Activated naive CD8-positive, alpha-beta T cell treated with anti-CD3 and anti-CD28 coated beads, Interleukin-2, amount 50 U/mL, for 24 hours (primary cell): ENCODE measurements around the gene HUS1B.

Experiments used
- ATAC-seq: fragments of 150-1000 bp; cut with Tn5 transposase; one replicate; pipeline ENCODE4 v1.10.0; 2021
- DNase-seq: peaks from one replicate; pipeline ENCODE4 v3.0.0; 2021
- H3K27ac Mint-ChIP-seq: one replicate; pipeline ENCODE4 v1.8.0; 2021; ENCODE audit warnings: mild to moderate bottlenecking, mixed read lengths
- H3K27me3 Mint-ChIP-seq: one replicate; pipeline ENCODE4 v1.8.0; 2021; ENCODE audit warnings: mixed read lengths
- H3K36me3 Mint-ChIP-seq: one replicate; pipeline ENCODE4 v1.8.0; 2021; ENCODE audit warnings: low read depth, mixed read lengths
- H3K4me1 Mint-ChIP-seq: one replicate; pipeline ENCODE4 v1.8.0; 2021; ENCODE audit warnings: mixed read lengths
- H3K4me3 Mint-ChIP-seq: one replicate; pipeline ENCODE4 v1.8.0; 2021; ENCODE audit warnings: mild to moderate bottlenecking, moderate library complexity, mixed read lengths
- H3K9me3 Mint-ChIP-seq: one replicate; pipeline ENCODE4 v1.8.0; 2021; ENCODE audit warnings: mixed read lengths

HUS1B gene

DNA sequence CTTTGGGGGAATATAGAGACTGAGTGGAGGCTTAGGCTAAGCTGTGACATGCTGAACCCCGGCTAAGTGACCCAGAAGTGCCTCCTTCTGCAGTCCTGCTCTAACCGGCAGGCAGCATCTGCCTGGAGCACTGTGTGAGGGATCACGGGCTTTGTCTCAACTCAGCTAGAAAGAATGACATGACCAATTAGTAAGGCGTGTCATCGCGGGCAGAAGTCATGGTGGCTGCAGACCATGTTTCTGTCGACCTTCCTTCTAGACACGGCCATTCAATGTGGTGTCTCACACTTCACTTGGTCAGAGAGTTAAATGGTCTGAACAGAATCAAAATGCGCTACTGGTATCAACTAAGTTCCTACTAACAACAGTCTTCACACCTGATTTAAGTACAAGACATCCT is 35.0 kb downstream of the HUS1B start:
- DNase-seq (no peak), ATAC-seq (no peak)
- Mint-ChIP-seq H3K4me1 (no peaks in the 10 kb centered on the region), H3K27ac (no peak overlapping the region), H3K9me3 (no peaks in the 10 kb centered on the region), H3K27me3 (no peaks in the 10 kb centered on the region), H3K36me3 (peaks cover 19% of the 10 kb centered on the region), H3K4me3 (no peak overlapping the region)

DNA sequence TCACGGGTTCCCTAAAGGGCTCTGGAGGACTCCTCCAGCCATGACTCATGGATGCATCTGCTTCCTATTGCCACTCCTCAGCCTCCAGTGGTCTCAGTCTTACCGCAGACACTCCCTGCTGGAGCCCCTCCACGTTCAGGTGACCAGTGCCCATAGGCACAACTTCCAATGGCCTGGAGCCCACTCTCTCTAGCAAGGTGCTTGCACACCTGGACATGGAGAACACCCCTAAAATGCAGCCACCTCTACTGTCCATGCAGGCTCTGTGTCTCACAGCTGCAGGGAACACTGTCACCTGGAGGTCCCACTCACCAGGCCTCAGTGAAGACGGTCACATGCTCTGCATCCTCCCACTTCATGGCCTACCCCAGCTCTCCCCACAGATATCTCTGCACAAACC is 36.0 kb downstream of the HUS1B start:
- peaks cover 22% of the 10 kb centered on the region for H3K36me3 Mint-ChIP-seq
- ATAC-seq (no peak), DNase-seq (no peak)
- H3K27ac Mint-ChIP-seq: no peak overlapping the region
- no peaks in the 10 kb centered on the region for H3K9me3 Mint-ChIP-seq
- H3K27me3 Mint-ChIP-seq: no peaks in the 10 kb centered on the region
- H3K4me1 Mint-ChIP-seq: no peaks in the 10 kb centered on the region
- H3K4me3 Mint-ChIP-seq: no peak overlapping the region

DNA sequence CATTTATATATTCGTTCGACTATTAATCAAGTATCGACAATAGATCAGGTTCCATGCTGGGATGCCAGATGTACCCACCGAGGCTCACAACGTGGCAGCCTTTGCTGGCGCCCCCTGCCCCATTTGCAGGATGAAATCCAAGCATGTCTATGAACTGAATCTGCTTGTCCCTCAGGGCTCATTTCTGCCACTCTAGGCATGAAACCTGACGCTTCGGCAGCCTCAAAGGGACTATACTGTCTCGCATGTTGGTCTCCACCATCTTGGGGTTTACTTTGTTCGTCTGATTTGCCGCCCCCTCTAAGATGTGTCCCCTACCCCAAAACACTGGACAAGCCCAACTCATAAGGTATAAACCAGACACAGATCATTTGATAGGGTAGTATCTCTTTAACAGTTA is 36.7 kb downstream of the HUS1B start:
- H3K4me3 Mint-ChIP-seq: no peak overlapping the region
- H3K9me3 Mint-ChIP-seq: no peaks in the 10 kb centered on the region
- no peak overlapping the region for H3K27ac Mint-ChIP-seq
- ATAC-seq (no peak), DNase-seq (no peak)
- no peaks in the 10 kb centered on the region for H3K27me3 Mint-ChIP-seq
- peaks cover 30% of the 10 kb centered on the region for H3K36me3 Mint-ChIP-seq
- no peaks in the 10 kb centered on the region for H3K4me1 Mint-ChIP-seq

DNA sequence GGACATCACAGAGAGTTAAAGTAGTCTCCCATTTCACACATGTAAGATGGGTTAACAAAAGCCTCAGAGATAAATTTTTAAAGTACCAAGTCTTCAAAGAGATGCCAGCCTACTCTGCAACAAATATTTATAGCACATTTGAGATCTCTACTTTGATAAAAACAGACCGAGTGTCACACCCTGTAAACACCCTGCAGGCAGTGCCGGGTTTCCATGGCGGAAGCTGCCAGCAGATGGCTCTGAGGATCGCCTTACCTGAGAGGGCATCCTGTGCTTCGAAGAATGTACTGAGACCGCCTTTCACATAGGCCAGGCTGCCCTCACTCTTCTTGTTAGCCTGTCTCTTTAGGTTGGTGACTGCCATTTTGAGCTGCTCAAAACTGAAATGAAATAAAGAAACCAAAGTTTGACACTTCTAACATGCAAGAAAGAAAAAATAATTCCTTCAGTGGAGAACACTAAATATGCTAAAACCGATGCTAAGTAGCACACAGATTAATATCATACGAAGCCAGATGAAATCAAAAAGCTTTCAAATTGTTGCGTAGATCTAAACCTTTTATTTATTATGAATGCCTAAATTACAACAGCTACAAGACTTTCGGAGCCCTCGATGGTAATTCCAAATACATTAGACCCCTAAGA is 39.3 kb downstream of the HUS1B start:
- no peak for DNase-seq
- H3K4me1 Mint-ChIP-seq: no peaks in the 10 kb centered on the region
- no peaks in the 10 kb centered on the region for H3K9me3 Mint-ChIP-seq
- peaks cover 19% of the 10 kb centered on the region for H3K36me3 Mint-ChIP-seq
- no peak overlapping the region for H3K4me3 Mint-ChIP-seq
- ATAC-seq: no peak
- no peak overlapping the region for H3K27ac Mint-ChIP-seq
- no peaks in the 10 kb centered on the region for H3K27me3 Mint-ChIP-seq

DNA sequence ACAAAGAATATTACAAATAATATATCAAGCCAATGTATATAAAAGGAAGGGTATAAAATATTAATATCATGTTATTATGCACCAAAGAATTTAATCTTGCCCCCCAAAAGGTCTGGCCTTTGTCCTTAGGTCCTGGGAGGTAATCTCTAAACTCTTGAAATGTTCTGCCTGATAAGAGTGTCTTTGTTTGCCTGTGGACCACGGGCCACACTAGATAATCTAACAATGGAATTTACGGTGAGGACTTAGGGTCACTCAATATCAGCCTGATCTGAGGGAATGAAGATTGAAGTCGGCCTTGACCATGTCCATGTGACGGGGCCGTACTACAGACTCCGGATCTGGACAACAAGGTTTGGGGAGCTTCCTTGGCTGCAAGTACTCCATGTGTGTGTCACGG is 42.9 kb downstream of the HUS1B start:
- ATAC-seq (no peak), DNase-seq (no peak)
- Mint-ChIP-seq H3K36me3 (peaks cover 23% of the 10 kb centered on the region), H3K27me3 (no peaks in the 10 kb centered on the region), H3K4me1 (peaks cover 3% of the 10 kb centered on the region), H3K9me3 (no peaks in the 10 kb centered on the region), H3K27ac (no peak overlapping the region), H3K4me3 (no peak overlapping the region)

DNA sequence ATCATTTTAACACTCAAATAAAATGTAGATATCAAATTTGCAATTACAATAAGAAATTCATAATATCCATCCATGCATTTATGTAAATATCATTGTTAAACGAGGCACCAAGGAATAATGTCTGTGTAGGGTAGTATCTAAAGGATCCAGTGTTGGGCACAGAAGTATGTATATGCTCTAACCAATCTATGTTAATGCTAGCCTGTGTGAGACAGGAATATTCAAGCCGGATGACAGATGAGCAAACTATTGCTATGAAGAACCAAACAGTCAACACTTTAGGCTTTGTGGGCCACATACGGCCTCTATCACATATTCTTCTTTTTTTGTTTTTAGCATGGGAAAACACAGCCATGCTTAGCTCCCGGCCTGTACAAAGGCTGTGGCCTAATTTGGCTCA is 45.0 kb downstream of the HUS1B start:
- Mint-ChIP-seq H3K36me3 (peaks cover 25% of the 10 kb centered on the region), H3K9me3 (no peaks in the 10 kb centered on the region), H3K4me1 (peaks cover 3% of the 10 kb centered on the region), H3K4me3 (no peak overlapping the region), H3K27me3 (no peaks in the 10 kb centered on the region), H3K27ac (no peak overlapping the region)
- ATAC-seq (no peak), DNase-seq (no peak)

DNA sequence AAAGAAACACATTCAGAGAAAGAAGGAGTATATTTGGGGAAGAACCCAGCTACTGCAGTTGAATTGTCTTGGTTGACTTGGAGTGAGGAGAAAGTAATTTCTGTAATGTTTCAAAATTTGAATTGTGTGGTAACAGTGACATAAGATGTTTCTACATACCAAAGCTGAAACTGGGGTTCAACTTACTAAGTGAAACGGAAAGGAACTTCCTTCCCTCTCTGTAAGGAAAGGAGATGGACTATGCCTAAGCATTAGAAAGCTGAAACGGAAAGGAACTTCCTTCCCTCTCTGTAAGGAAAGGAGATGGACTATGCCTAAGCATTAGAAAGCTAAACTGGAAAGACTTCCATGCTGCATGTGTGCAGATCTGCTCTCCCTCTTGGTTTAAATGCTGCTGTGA is 46.0 kb downstream of the HUS1B start:
- Mint-ChIP-seq H3K4me3 (no peak overlapping the region), H3K9me3 (no peaks in the 10 kb centered on the region), H3K27me3 (no peaks in the 10 kb centered on the region), H3K36me3 (peaks cover 30% of the 10 kb centered on the region), H3K27ac (no peak overlapping the region), H3K4me1 (peaks cover 3% of the 10 kb centered on the region)
- DNase-seq: no peak
- ATAC-seq: no peak

DNA sequence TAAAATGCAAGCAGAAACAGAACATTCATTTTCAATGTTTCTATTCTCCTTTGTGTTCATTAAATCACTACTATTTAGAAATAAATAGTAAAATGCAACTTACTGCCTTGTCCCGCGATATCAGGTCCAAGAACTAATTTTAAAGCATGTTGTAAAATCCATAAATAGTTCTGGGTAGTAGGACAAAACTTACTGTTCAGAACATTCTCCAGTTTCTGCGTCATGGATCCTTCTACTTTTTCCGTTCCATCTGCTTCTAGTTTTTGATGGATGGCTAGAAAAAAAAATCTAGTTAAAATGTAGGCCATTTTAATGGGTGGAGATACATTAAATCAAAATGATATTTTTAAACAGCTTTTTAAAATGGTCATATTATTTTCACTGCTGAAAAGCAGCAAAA is 47.0 kb downstream of the HUS1B start:
- Mint-ChIP-seq H3K4me1 (peaks cover 3% of the 10 kb centered on the region), H3K9me3 (no peaks in the 10 kb centered on the region), H3K36me3 (peaks cover 27% of the 10 kb centered on the region), H3K4me3 (no peak overlapping the region), H3K27ac (no peak overlapping the region), H3K27me3 (no peaks in the 10 kb centered on the region)
- ATAC-seq (no peak), DNase-seq (no peak)

DNA sequence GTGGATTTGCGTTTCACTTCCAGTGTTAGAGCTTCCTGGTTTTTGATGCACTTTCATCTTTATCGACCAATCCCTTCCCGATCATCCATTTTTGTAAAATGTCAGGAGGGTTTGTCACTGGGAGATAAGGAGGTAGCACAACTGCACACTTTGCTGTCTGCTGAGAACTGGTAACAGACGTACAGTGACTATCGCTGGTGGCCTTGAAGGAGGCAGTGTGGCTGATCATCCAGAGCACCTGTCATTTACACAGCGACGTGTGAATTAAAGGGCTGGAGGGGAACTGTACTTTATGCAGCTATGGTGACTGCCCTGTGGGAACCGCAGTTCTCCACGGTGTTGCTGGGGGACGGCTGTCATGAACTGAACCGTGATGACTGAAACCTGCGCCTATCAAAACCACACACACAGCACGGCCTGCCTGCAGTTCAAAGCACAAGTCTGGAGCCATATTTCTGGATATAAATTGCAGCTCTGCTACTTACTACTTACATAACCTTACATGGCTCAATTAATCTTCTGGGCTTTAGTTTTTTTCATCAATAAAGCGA is 50.0 kb downstream of the HUS1B start:
- no peak for ATAC-seq
- no peaks in the 10 kb centered on the region for H3K27me3 Mint-ChIP-seq
- peaks cover 27% of the 10 kb centered on the region for H3K36me3 Mint-ChIP-seq

More for the DNA sequence above, 50.0 kb downstream of the HUS1B start:
- H3K4me1 Mint-ChIP-seq: peaks cover 3% of the 10 kb centered on the region
- DNase-seq: no peak
- H3K27ac Mint-ChIP-seq: no peak overlapping the region
- no peaks in the 10 kb centered on the region for H3K9me3 Mint-ChIP-seq
- H3K4me3 Mint-ChIP-seq: no peak overlapping the region
